Heart left ventricle (tissue), 16 donors: Measurements from ENCODE around the gene DEPDC1B. TPM values are rescaled to one million over a fixed set of nuclear protein-coding genes. Genes with fewer than 3 reads are reported as not detected.
A peak's percentile ranks its signal among the peaks of the same experiment; 100 is the strongest.

Source experiments
- ATAC-seq, 4 donors: fragments of 200-7000 bp; cut with Tn5 transposase; one replicate each; pipeline ENCODE4 v1.9.1; 2020 to 2022; ENCODE audit warnings: moderate library complexity in 4 of 4, mild to moderate bottlenecking in 3 of 4, moderate number of reproducible peaks in 1 of 4
- DNase-seq, 5 donors: peaks; one replicate each; pipeline ENCODE4 v3.0.0-alpha.2; 2020
- H3K27ac ChIP-seq, 12 donors: fragments of 200-600 bp; sonication (generic) in 4 of 12; one replicate each; pipeline versions ENCODE4 v1.5.0 to v1.8.0; 2016 to 2022; ENCODE audit warnings: mild to moderate bottlenecking in 2 of 12
- H3K27me3 ChIP-seq, 9 donors: fragments of 200-600 bp; sonication (generic) in 2 of 9; one replicate each; pipeline versions ENCODE4 v1.5.1 to v1.8.0; 2016 to 2022; ENCODE audit warnings: mild to moderate bottlenecking in 3 of 9
- H3K36me3 ChIP-seq, 9 donors: fragments of 200-600 bp; sonication (generic) in 2 of 9; one replicate each; pipeline versions ENCODE4 v1.5.0 to v1.8.0; 2018 to 2022; ENCODE audit warnings: mild to moderate bottlenecking in 2 of 9
- H3K4me1 ChIP-seq, 12 donors: fragments of 200-600 bp; sonication (generic) in 4 of 12; one replicate each; pipeline versions ENCODE4 v1.5.0 to v1.8.0; 2016 to 2022; ENCODE audit warnings: mild to moderate bottlenecking in 3 of 12
- H3K4me3 ChIP-seq, 12 donors: fragments of 200-600 bp; sonication (generic) in 4 of 12; one replicate each; pipeline versions ENCODE4 v1.5.0 to v1.8.0; 2017 to 2022; ENCODE audit warnings: mild to moderate bottlenecking in 9 of 12, moderate library complexity in 4 of 12
- H3K9me3 ChIP-seq, 12 donors: fragments of 200-600 bp; sonication (generic) in 4 of 12; one replicate each; pipeline versions ENCODE4 v1.5.0 to v1.8.0; 2016 to 2022; ENCODE audit warnings: mild to moderate bottlenecking in 1 of 12
- POLR2A ChIP-seq, 2 donors: fragments of 450-650 bp; IDR thresholded peaks; one replicate each; pipeline ENCODE4 v1.6.1; 2017; ENCODE audit warnings: antibody characterized with exemption in 2 of 2, mild to moderate bottlenecking in 2 of 2, moderate library complexity in 2 of 2
- WGBS, 4 donors: extraction: QIAGEN DNeasy Blood & Tissue Kit in 2 of 4; methylation state at CpG; one replicate each; pipeline versions ENCODE4 v1.1.5 to v1.1.7; 2013 to 2018; 5-methylcytosine and 5-hydroxymethylcytosine counted together
- intact Hi-C, 10 donors: fragments of 100-400 bp; cut with DNase I; formaldehyde crosslinking; loops; one replicate each; pipeline versions ENCODE4 v1.11.1 to v1.14.2; 2022
- polyA plus RNA-seq, 2 donors: library from polyadenylated mRNA; stranded (reverse); fragments of 200-250 nt; gene quantifications; one replicate each; pipeline ENCODE4 v1.2.3, GENCODE V29; 2013
- total RNA-seq, 9 donors: library from RNA; depleted of rRNA in 2 of 9; stranded (reverse); fragments of >200 nt in 2 of 9; fragmentation: NEBNext Ultra II Directional in 3 of 9; extraction: Animal tissue kit (Norgen Biotek cat#: 25700) in 3 of 9; gene quantifications; one replicate each; pipeline versions ENCODE4 v1.1.0 to v1.2.4, GENCODE V29; 2016 to 2023
- TF ChIP-seq, protein P1 (sequence below), 12 donors: fragments of 200-600 bp; sonication (generic) in 4 of 12; IDR thresholded peaks; one replicate each; pipeline versions ENCODE4 v1.5.0 to v1.8.0; 2018 to 2022; ENCODE audit warnings: antibody characterized with exemption in 12 of 12, mild to moderate bottlenecking in 5 of 12
- donor health status: ischemic (EF 13 %, LVEDD 7.1; RV severe dilation, severe dysfunction).
- donor health status: healthy with polysubstance abuse.
- donor health status: DM: no; HTN: yes; CAD: no.
- donor health status: DM: no; HTN: no; CAD: no.
- donor health status: ischemic (EF 25% LVEDD 6.9; RV normal size, moderate dysfunction).
- donor health status: ischemic (EF 25% LVEDD 5.7; RV mildly dilated, moderate dysfunction).
- donor health status: healthy.
- donor health status: DM: yes; HTN: yes; CAD: no.
- donor health status: ischemic (EF 35%, LVEDD 5.7; RV mildly dilated, moderate dysfunction).
- donor health status: nonischemic (EF 11% LVEDD 7.7; RV severe dilation, severe dysfunction).
- donor health status: DM: yes; HTN: yes; CAD: no.
- donor health status: PGD.
- donor health status: ischemic (EF 29% LVEDD 5.4; RV normal size, mild dysfunction).
- donor health status: nonischemic (EF 23%, LVEDD 6.1; RV moderate dilation, normal function).

DEPDC1B gene
- total and polyA plus RNA-seq, 11 donors: 0.10 to 3.1 (median 0.31) TPM; not detected in 5

GRCh38 chr5:60677850-60678664 is 21.9 kb downstream of the DEPDC1B start:
- H3K9me3 ChIP-seq: peaks cover 0 to 8% (median 0%) of the 10 kb centered on the region in 12 donors
- WGBS, 4 donors: 49 to 72% (median 65%) methylated on average over 6 of the region's 6 CpGs
- TF ChIP-seq, protein P1, sequence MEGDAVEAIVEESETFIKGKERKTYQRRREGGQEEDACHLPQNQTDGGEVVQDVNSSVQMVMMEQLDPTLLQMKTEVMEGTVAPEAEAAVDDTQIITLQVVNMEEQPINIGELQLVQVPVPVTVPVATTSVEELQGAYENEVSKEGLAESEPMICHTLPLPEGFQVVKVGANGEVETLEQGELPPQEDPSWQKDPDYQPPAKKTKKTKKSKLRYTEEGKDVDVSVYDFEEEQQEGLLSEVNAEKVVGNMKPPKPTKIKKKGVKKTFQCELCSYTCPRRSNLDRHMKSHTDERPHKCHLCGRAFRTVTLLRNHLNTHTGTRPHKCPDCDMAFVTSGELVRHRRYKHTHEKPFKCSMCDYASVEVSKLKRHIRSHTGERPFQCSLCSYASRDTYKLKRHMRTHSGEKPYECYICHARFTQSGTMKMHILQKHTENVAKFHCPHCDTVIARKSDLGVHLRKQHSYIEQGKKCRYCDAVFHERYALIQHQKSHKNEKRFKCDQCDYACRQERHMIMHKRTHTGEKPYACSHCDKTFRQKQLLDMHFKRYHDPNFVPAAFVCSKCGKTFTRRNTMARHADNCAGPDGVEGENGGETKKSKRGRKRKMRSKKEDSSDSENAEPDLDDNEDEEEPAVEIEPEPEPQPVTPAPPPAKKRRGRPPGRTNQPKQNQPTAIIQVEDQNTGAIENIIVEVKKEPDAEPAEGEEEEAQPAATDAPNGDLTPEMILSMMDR (IDR thresholded peaks at IDR 0.05): peak in 11 of 12 donors; percentile 20 to 55 (median 46)
- TF ChIP-seq POLR2A (IDR thresholded peaks at IDR 0.05): no peak
- H3K36me3 ChIP-seq: no peaks in the 10 kb centered on the region
- intact Hi-C loops: loop anchor here in 6 of 10 donors (5.0 to 10.0 kb wide), 6 partner anchors 207 to 1467 kb away; no protein-coding TSS in a partner anchor
- DNase-seq (no peak), ATAC-seq (no peak)
- no peaks in the 10 kb centered on the region for H3K27me3 ChIP-seq
- no peak overlapping the region for H3K27ac ChIP-seq
- peaks cover 0 to 5% (median 0%) of the 10 kb centered on the region in 12 donors for H3K4me1 ChIP-seq
- H3K4me3 ChIP-seq: no peak overlapping the region

GRCh38 chr5:60675286-60675685 is 24.7 kb downstream of the DEPDC1B start:
- no peaks in the 10 kb centered on the region for H3K9me3 ChIP-seq
- peaks cover 0 to 5% (median 0%) of the 10 kb centered on the region in 12 donors for H3K4me1 ChIP-seq
- ATAC-seq (no peak), DNase-seq (no peak)
- H3K4me3 ChIP-seq: no peak overlapping the region
- H3K27me3 ChIP-seq: no peaks in the 10 kb centered on the region
- WGBS, 4 donors: 93 to 97% (median 96%) methylated on average over 1 of the region's 1 CpG
- intact Hi-C loops: loop anchor here in 6 of 10 donors (5.0 to 10.0 kb wide), 6 partner anchors 210 to 1470 kb away; no protein-coding TSS in a partner anchor
- no peak overlapping the region for H3K27ac ChIP-seq
- TF ChIP-seq, protein P1 (IDR thresholded peaks at IDR 0.05): no peak
- no peak for TF ChIP-seq POLR2A (IDR thresholded peaks at IDR 0.05)
- no peaks in the 10 kb centered on the region for H3K36me3 ChIP-seq

- no peak overlapping the region for H3K27ac ChIP-seq
- ATAC-seq: no peak
- TF ChIP-seq, protein P1 (IDR thresholded peaks at IDR 0.05): no peak
- TF ChIP-seq POLR2A (IDR thresholded peaks at IDR 0.05): no peak
- DNase-seq: no peak
- no peaks in the 10 kb centered on the region for H3K36me3 ChIP-seq
- H3K27me3 ChIP-seq: no peaks in the 10 kb centered on the region
- H3K9me3 ChIP-seq: no peaks in the 10 kb centered on the region
- peaks cover 0 to 5% (median 0%) of the 10 kb centered on the region in 12 donors for H3K4me1 ChIP-seq
- H3K4me3 ChIP-seq: no peak overlapping the region
- WGBS, 4 donors: 74 to 79% (median 75%) methylated on average over 2 of the region's 2 CpGs
- intact Hi-C loops: loop anchor here in 6 of 10 donors (5.0 to 10.0 kb wide), 7 partner anchors 210 to 1470 kb away; no protein-coding TSS in a partner anchor
Measured at GRCh38 chr5:60674251-60675069, 25.5 kb downstream of the DEPDC1B start.
